Stimulated activated CD8-positive, alpha-beta memory T cell treated with anti-CD3 and anti-CD28 coated beads, Interleukin-7, amount 100 ng/mL, for 1 hour (primary cell): ENCODE results near the gene KLF11.

Experiments
- DNase-seq, 2 donors: peaks; one replicate each; pipeline ENCODE4 v3.0.0-alpha.2; 2020; ENCODE audit warnings: low read depth in 2 of 2

KLF11 gene

DNA sequence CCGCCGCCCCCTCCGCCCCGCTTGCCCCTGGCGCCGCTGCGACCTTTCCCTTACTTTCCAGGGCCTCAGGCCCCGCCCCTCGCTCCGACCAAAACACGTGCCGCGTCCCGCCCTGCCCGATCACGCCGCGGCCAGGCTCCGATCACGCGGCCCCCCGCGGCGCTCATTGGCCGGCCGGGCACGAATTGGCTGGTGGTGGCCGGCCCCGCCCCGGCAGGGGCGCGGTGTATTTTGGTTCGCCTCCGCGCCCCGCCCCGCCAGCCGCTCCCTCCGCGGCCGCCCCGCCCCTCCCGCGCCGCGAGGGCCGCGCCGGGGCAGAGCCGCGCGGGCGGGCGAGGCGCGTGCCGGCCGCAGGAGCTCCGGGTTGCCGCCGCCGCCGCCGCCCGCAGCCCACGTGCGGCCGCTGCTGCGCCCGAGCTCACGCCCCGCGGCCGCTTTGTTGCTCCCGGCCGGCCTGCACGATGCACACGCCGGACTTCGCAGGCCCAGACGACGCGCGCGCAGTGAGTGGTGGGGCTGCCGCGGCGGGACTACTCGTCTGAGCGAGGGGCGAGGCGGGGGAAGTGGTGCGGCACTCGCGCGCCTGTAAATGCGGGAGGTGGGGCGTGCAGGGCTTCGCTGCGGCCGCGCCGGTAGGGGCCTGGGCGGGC is at the start of gene KLF11:
Gene KLF11 (plus strand): TSS at position 295 of the 650 bp plus-strand sequence. CDS start 167 bp downstream, at position 462.
- peak; percentile 55 to 65 for DNase-seq

DNA sequence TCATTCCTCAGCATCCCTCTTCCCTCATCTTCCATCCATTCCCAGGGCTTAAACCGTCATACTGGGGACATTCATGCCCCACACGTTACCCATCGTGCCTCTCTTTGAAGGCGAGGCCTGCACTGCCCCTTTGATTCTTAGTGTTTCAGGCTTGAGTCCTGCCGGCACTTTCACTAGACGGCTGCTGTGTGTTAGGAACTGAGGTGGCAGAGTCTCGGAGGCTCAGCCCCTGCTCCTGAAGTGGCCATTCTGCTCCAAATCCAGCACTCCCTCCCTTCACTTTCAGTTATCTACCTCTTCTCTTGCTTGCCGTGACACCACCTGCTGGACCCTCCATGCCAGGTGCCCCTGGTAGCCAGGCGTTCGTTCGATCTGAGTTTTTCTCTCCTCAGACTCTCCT is 48.9 kb upstream of the KLF11 start:
- no peak for DNase-seq

DNA sequence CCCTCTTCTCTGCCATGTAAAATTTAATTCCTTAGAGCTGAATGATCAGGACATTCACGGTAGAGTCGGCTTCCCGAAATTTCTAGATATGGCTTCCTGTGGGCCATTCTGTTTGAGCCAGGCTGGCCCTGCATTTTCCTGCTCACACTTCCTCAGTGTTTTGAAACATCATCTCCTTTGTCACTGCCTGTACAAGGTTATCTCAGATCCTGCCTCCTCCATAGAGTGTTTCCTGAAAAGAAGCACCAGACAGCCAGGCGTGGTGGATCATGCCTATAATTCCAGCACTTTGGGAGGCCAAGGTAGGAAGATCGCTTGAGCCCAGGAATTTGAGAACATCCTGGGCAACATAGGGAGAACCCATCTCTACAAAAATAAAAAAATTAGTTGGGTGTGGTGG is 48.3 kb upstream of the KLF11 start:
- DNase-seq = no peak

DNA sequence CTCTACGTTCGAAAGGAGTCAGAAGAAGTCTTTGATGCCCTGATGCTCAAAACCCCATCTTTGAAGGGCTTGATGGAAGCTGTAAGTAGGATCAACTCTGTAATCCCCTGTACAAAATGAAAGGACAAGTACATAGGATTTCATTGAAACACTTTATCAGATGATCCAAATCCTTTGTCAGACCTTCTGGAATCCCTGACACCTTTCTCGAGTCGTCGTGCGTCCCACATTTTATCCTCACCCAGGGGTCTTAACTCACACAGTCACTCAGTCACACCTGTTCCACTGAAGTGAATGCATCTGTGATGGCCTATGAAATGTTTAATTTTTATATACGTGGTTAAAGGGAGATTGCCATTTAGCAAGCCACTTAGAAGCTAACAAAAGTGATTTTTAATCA is 47.0 kb upstream of the KLF11 start:
- no peak for DNase-seq

DNA sequence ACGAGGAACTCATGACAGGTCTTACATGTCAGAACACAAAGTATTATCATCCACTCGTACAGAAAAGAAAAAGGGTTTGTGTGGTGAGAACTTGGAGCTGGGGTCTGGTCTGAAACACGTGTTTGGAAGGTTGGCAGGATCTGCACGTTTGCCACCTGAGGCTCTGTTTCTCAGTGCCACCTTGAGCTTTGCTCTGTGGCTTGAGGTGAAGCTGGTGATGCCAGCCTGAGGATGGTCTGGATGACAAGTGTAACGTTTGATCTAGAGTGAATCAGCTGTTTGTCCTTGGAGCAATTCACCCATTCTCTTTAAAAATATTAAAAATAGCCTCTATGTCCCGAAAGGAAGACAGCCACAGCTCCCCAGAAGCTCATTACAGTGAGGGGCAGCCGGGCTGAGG is 45.4 kb upstream of the KLF11 start:
- DNase-seq = no peak

DNA sequence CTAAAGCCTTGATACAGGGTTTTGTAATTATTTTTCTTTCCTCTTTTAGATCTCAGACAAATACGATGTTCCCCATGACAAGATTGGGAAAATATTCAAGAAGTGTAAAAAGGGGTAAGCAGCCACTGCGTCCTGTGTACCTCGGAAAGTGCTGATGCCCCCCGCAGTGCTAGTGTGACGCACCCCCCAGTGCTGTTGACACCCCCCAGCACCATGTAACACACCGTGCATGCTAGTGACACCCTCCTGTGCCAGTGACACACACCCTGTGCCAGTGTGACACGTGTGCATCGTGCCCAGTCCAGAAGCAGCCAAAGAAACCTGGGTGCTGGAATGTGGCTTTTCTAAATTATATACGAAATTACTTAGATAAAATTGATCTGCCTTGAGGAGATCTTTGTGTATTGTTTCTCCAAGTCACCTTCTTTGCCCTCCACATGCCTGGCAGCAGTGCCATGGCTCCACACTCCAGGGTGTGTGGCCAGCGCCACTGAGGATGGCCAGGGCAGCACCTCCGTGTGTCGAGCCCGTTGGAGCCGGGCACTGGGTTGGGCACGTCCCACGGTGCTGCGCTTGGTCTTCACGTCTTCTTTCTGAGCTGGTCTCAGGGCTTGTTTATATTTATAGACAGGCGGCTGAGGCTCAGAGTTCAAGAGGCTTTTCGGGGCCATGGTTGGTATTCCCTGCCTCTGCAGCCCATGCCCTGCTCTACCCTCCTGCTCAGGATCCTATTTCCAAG is 44.3 kb upstream of the KLF11 start:
- no peak for DNase-seq

DNA sequence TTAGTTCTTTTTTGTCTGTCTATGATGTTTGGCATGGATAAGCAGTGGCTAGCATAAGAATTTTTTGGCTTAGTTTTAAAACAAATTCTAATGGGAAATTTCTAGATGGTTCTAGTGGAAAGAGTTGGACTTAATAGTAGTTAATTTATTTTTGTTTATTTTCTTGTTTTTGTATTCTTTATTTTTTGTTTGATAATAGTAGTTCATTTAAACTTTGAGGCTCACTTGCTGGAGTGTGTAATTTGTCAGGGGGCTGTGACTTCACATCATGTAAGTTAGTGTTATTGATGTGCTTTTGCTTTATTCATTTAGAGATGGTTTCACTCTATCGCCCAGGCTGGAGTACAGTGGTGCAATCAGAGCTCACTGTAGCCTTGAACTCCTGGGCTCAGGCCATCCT is 43.7 kb upstream of the KLF11 start:
- no peak for DNase-seq

DNA sequence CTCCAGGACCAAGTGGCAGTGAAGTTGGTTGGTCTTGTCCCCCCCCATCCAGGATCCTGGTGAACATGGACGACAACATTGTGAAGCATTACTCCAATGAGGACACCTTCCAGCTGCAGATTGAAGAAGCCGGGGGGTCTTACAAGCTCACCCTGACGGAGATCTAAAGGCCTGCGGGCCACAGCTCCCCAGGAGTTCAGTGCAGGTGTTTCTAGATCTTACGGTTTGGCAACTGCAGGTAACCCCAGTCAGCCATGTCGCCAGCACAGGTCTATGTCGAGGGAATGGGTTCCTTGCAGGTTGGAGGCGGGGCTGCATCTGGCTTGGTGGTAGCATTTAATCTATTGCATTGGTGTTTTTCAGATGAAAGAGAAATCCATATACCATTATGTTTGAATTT is 42.8 kb upstream of the KLF11 start:
- no peak for DNase-seq

DNA sequence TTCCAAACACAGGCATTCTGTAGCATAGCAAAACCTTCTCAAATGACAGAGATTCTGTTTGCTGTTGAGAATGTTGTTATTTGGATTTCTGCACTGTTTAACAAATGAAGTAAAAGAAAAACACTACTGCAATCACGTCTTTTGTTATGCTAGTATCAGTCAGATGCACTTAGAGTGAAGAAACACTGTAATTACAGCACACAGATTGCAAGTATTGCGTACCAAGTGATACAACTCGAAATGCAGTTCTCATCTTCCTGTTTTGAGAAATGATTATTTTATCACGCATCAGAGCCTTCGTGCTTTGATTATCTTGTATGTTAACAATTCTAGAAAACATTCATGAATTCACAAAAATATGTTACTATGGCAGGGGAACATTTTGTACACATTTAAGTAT is 41.8 kb upstream of the KLF11 start:
- DNase-seq = no peak

DNA sequence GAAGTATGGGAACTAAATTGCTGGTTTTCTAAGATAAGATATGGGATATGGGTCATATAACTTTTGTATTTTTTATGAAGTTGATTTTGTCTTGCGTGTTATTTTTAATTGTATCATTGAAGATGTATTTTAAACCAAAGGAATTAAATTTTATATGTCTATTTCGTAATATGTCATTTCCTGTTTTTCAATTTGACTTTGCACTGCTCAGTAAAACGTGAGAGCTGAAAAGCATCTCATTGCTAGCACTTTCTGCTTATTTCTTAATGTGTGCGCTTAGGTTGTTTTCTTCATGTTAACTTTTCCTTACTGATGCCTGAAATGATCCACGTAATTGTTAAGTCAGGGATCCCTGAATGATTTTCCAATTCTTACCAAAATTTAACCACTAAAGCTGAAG is 41.2 kb upstream of the KLF11 start:
- DNase-seq = no peak

DNA sequence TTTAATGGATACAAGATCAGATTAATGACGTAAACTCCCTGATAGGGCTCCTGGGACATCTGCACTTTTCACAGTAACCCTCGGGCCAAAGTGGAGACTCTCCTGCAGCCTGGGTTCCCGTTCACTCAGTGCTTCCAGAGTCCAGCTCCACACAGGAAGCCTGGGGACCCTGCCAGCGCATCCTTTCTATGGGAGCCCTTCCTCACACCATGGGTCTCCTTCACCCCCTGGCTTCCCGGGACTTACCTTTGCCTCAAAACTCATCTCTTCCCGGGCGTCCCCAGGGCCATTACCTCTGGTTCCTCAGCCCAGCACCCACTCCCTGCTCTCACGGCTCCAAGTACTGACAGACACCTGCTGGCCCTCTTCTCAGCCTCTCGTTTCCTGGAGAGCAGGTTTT is 40.7 kb upstream of the KLF11 start:
- DNase-seq = no peak

DNA sequence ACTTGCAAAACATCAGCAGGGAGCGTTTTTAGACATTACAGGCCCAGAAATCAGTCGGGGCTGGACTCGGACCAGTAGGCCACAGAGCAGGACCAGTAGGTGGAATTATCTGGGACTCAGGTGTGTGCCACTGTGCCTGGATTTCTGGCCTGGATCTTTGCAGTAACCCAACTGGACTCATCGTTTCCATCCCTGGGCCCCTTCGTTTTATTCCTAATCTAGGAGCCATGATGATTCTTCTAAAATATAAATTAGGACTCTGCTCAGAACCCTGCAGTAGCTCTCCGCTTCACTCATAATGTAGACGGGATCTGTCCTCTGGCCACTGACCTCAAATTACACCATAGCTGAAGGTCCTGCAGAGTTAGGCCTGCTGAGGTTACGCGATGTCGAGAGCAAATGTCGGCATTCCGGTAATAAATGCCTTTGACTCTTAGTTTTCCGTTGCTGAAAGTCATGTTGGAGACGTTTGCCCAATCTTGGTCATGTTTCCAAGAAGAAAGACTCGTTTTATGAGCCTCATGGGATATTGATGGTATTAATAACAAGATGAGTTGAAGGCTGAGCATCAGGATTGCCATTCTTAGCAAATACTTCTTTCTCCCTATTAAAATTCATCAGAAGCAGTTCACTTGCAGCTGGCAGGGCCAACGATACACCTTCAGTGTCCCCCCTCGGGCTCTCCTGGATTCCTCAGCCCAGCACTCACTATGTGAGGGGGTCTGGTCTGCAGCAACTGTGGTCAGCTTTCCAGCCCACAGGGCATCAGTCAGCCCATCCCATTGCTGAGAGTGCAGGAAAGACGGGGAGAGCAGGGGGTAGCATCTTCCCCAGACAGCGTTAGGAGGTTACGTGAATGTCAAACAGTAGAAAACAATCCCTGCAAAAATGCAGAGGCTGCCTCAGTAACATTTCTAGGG is 39.9 kb upstream of the KLF11 start:
- DNase-seq = no peak

DNA sequence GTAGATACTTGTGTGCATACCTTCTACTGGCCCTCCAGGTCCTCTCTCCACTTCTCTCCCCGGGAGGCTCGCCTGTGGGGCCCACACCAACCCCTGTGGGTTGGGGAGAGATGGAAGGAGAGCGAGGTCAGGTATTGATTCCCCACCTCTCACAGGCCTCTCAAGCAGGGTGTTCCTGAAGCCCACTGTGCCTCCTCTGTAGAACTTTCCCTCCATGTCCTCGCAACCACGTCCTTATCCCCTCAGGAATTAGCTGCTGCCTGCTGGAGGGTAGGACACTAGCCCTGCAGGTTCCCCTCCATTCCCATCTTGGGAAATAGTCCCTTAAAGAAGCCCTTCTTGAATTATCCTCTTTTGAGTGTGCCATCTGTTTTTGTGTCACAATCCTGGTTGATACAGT is 38.9 kb upstream of the KLF11 start:
- DNase-seq = no peak

DNA sequence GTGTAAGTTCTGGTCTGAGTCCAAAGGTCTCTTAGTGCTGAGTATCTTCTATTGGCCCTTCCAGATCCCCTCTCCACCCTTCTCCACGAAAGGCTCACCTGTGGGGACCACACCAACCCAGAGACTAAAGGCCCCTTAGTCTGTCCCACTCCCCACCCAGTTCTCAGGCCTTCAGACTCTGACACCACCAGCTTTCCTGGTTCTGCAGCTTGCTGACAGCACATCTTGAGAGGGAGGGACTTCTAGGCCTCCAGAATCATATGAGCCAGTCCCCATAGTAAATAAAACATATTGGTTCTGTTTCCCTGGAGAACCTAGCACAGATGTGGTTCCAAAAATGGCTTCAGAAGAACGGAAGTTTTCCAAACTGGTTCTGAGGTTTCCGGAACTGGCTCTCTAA is 38.5 kb upstream of the KLF11 start:
- DNase-seq = no peak

DNA sequence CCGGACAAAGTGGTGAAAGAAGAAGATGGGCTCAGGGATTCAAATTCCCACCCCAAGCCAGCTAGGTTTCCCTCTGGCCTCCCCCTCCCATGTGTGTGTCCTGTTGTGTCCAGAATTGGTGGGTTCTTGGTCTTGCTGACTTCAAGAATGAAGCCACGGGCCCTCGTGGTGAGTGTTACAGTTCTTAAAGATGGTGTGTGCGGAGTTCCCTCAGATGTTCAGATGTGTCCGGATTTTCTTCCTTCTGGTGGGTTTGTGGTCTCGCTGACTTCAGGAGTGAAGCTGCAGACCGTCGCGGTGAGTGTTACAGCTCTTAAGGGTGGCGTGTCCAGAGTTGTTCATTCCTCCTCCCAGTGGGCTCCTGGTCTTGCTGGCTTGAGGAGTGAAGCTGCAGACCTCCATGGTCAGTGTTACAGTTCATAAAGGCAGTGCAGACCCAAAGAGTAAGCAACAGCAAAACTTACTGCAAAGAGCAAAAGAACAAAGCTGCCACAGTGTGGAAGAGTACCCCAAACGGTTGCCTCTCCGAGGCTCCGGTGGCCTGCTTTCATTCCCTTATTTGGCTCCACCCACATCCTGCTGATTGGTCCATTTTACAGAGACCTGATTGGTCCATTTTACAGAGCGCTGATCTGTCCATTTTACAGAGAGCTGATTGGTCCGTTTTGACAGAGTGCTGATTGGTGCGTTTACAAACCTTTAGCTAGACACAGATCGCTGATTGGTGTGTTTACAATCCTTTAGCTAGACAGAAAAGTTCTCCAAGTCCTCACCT is 37.7 kb upstream of the KLF11 start:
- no peak for DNase-seq

DNA sequence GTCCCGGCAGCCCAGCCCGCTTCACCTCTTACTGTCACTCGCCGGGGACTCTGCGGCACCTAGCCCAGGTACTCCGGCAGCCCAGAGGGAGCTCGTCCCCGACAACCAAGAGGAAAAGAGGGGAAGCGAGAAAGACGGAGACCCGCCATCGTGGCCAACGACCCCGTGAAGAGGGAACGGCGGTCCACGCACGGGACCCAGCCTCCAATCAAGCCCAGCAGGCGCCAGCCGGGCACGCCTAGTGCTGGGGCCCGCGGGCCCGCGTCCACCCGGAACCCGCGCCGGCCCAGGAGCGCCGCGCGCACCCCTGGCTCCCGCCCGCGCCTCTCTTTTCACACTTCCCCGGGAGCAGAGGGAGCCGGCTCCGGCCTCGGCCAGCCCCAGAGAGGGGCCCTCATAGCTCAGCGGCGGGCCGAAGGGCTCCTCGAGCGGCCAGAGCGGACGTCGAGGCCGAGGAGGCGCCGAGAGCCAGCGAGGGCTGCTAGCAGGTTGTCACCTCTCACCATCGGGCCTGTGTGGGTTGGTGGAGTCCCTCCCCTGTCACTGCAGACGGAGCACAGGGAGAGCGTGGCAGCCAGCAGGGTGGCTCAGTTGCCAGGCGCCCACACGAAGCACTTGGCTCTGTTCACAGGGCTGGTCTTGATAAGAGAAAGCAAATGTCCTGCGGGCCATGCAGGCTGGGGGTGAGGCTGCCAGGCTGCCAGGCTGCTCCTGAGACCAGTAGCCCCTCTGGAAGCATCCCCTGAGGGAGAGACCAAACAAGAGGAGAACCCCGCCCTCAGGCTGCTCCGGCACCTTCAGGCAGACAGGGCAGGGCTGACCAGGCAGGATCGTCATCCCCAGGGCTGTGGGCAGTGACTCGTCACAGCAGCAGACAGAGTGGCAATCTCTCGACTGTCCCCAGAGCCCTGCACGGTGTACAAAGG is 36.9 kb upstream of the KLF11 start:
- no peak for DNase-seq

DNA sequence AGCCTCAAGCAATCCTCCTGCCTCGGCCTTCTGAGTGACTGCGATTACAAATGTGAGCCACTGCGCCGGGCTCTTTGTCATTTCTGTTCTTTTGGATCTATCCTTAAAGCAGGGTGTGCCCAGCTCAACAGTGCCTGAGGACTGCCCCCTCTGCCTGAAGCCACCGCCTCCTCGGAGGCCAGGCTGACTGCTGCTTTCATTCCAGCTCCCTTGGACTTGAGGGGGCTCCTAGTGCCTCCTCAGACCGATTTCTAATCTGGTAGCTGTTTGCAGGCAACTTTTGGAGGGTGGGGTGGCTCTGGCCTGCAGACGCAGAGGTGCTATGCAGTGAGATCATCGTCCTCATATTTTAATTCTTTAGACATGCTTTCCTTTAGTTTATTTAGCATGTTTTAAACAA is 35.9 kb upstream of the KLF11 start:
- DNase-seq = no peak

DNA sequence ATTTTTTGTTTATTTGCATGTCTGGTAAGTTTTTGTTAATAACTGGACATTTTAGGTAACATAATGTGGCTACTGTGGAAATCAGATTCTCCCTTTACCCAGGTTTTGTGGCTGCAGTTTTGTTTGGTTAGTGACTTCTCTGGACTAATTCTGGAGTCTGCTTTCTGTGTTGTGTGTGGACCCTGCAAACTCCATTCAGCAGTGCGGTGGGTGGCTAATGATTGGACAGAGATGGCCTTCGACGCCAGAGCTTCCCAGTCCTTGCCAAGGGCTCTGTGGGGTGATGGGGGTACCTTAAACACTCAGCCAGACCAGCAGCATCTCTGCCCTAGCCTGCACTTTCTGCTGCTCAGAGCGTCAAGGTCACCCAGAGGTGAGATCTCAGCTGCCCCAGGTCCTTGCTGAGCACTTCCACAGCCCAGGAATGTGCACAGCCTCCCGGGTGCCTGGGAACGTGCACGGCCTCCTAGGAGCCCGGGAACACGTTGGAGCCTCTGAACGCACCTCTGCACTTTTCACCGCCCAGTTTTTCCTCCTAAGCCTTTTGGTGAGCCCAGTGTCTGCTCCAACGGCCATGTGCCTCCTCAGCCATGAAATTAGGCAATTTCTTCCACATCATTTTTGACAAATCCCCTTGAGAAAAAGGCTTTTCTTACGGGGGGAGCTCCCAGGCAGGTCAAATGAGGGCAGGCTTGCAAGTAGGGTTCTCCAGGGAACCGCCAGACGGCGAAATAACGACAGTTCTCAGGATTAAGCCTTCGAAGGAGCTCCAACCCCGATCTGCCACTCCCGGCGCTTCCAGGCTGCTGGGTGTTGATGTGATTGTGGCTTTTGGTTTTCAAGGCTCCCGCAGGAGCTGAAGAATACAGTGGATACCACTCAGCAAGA is 35.2 kb upstream of the KLF11 start:
- no peak for DNase-seq

DNA sequence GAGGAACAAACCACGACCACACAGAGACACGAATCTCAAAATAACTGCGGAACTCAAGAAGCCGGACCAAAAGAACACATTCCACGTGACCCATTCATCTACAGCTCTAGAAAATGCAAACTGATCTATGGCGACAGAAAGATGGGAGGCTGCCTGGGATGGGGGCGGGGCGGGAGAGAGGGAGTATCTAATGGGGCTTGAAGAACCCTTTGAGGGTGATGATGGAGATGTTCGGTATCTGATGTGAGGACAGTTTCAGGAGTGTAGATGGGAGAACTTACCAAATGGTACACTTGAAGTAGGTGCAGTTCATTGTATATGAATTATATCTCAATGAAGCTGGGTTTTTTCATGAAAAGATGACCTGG is 34.6 kb upstream of the KLF11 start:
- DNase-seq = no peak

DNA sequence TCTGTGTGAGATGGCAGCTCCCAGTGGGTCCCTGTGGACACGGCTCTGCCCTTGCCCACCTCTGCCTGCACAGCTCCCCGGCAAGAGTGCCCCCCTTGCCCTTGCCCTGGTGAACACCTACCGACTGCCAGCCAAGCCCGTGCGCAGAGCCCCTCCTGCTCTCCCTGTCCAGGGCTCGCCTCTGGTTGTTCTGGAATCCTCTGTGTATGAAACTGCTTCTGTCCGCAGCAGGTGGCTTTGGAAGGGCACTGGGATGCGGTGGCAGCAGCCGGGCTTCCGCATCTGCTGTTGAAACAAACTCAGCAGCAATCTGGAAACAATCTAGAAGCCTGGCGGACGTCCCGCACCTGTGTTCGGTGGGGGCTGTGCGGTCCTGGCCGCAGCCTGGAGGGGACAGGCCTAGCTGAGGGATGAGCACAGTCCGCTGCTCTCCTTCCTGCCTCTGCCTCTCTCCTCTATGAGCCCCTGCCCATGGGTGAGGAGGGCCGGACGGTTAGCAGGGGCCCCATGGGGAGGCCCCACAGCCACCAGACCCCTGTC is 34.0 kb upstream of the KLF11 start:
- no peak for DNase-seq
